ENCODE data around the gene INSIG1. TPM values are rescaled to one million over a fixed set of nuclear protein-coding genes. Genes with fewer than 3 reads are reported as not detected.

The INSIG1 gene
- total and polyA plus RNA-seq, 2 experiments from 2014 or later: 70.3 to 131 TPM

DNA sequence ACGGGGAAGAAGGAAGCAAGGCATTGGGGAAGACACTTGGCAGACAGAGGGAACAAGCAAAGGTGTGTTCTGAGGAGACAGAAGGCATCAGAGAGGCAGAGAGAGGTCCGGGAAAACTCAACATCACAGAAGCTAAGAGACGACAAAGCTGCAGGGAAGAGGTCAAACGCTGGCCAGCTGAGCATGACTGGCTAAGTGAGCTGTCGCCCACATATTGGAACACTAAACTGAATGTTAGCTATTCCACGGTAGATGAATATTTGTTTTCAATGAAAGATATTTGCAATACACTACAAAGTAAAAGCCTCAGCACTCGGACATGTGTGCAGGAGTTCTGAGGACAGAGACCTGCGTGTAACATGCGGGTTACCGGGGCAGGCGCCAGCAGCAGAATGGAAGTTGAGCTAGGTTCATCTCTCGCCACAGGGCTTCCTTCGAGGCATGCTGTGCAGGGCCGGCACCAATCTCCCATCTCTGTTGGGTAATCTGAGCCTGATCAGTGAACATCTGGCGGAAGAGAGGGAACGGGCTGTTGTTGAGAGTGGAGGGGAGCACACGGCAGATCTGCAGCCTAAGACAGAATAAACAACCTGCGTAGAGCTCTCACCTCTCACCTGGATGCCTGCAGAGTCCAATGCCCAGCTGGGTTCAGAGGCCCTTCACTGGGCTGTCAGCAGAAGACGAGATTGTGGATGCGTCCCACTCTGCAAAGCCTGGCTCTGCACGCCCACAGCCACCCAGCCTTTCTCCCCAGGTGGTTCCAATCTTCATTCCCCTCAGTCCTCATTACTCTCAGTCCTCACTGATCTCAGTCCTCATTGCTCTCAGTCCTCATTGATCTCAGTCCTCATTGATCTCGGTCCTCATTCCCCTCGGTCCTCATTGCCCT lies 35.9 kb downstream of the INSIG1 start:
- ATAC-seq: no peak
- Mint-ChIP-seq H3K36me3 (ENCODE audit: low read depth) (no peaks in the 10 kb centered on the region), H3K27ac (no peak overlapping the region), H3K27me3 (ENCODE audit: insufficient read depth, low read depth, poor library complexity) (peaks cover 2% of the 10 kb centered on the region), H3K4me1 (0 out of 3 replicates have a peak, but pooled peaks cover 3% of the 10 kb centered on the region), H3K9me3 (no peaks in the 10 kb centered on the region), H3K4me3 (no peak overlapping the region)
- TF ChIP-seq CTCF (conservative IDR thresholded peaks at IDR 0.05; ENCODE audit: low read depth in 2 of 2) (no peak), ZNF114 (CRISPR knock-in tag; IDR thresholded peaks at IDR 0.05) (no peak), NANOG (IDR thresholded peaks at IDR 0.05; ENCODE audit: borderline replicate concordance) (no peak), POLR2AphosphoS5 (IDR thresholded peaks at IDR 0.05; ENCODE audit: low read depth) (no peak), STAT1 (IDR thresholded peaks at IDR 0.05; ENCODE audit: unreplicated experiment) (no peak), REST (IDR thresholded peaks at IDR 0.05; ENCODE audit: unreplicated experiment) (no peak), EZH2phosphoT487 (IDR thresholded peaks at IDR 0.05; ENCODE audit: unreplicated experiment) (no peak), ZNF331 (CRISPR knock-in tag; IDR thresholded peaks at IDR 0.05; ENCODE audit: low read depth) (no peak), CREB1 (CRISPR knock-in tag; IDR thresholded peaks at IDR 0.05; ENCODE audit: low read depth) (no peak), EZH2 (IDR thresholded peaks at IDR 0.05; ENCODE audit: low read depth, unreplicated experiment) (no peak), JUNB (IDR thresholded peaks at IDR 0.05; ENCODE audit: unreplicated experiment) (no peak)
- TF ChIP-seq, protein P1, sequence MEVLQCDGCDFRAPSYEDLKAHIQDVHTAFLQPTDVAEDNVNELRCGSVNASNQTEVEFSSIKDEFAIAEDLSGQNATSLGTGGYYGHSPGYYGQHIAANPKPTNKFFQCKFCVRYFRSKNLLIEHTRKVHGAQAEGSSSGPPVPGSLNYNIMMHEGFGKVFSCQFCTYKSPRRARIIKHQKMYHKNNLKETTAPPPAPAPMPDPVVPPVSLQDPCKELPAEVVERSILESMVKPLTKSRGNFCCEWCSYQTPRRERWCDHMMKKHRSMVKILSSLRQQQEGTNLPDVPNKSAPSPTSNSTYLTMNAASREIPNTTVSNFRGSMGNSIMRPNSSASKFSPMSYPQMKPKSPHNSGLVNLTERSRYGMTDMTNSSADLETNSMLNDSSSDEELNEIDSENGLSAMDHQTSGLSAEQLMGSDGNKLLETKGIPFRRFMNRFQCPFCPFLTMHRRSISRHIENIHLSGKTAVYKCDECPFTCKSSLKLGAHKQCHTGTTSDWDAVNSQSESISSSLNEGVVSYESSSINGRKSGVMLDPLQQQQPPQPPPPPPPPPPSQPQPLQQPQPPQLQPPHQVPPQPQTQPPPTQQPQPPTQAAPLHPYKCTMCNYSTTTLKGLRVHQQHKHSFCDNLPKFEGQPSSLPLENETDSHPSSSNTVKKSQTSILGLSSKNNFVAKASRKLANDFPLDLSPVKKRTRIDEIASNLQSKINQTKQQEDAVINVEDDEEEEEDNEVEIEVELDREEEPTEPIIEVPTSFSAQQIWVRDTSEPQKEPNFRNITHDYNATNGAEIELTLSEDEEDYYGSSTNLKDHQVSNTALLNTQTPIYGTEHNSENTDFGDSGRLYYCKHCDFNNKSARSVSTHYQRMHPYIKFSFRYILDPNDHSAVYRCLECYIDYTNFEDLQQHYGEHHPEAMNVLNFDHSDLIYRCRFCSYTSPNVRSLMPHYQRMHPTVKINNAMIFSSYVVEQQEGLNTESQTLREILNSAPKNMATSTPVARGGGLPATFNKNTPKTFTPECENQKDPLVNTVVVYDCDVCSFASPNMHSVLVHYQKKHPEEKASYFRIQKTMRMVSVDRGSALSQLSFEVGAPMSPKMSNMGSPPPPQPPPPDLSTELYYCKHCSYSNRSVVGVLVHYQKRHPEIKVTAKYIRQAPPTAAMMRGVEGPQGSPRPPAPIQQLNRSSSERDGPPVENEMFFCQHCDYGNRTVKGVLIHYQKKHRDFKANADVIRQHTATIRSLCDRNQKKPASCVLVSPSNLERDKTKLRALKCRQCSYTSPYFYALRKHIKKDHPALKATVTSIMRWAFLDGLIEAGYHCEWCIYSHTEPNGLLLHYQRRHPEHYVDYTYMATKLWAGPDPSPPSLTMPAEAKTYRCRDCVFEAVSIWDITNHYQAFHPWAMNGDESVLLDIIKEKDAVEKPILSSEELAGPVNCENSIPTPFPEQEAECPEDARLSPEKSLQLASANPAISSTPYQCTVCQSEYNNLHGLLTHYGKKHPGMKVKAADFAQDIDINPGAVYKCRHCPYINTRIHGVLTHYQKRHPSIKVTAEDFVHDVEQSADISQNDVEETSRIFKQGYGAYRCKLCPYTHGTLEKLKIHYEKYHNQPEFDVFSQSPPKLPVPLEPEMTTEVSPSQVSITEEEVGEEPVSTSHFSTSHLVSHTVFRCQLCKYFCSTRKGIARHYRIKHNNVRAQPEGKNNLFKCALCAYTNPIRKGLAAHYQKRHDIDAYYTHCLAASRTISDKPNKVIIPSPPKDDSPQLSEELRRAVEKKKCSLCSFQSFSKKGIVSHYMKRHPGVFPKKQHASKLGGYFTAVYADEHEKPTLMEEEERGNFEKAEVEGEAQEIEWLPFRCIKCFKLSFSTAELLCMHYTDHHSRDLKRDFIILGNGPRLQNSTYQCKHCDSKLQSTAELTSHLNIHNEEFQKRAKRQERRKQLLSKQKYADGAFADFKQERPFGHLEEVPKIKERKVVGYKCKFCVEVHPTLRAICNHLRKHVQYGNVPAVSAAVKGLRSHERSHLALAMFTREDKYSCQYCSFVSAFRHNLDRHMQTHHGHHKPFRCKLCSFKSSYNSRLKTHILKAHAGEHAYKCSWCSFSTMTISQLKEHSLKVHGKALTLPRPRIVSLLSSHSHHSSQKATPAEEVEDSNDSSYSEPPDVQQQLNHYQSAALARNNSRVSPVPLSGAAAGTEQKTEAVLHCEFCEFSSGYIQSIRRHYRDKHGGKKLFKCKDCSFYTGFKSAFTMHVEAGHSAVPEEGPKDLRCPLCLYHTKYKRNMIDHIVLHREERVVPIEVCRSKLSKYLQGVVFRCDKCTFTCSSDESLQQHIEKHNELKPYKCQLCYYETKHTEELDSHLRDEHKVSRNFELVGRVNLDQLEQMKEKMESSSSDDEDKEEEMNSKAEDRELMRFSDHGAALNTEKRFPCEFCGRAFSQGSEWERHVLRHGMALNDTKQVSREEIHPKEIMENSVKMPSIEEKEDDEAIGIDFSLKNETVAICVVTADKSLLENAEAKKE (CRISPR knock-in tag; IDR thresholded peaks at IDR 0.05): no peak
- TF ChIP-seq, protein P2, sequence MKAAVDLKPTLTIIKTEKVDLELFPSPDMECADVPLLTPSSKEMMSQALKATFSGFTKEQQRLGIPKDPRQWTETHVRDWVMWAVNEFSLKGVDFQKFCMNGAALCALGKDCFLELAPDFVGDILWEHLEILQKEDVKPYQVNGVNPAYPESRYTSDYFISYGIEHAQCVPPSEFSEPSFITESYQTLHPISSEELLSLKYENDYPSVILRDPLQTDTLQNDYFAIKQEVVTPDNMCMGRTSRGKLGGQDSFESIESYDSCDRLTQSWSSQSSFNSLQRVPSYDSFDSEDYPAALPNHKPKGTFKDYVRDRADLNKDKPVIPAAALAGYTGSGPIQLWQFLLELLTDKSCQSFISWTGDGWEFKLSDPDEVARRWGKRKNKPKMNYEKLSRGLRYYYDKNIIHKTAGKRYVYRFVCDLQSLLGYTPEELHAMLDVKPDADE (IDR thresholded peaks at IDR 0.05): no peak
- no peaks in the 10 kb centered on the region for H3K27me3 ChIP-seq (ENCODE audit: insufficient read depth)
- no peaks in the 10 kb centered on the region for H3K79me2 ChIP-seq (replicated peaks; ENCODE audit: insufficient read depth)
- H3K4me2 ChIP-seq: no peak overlapping the region
- no peak overlapping the region for H2AFZ ChIP-seq
- DNase-seq (ENCODE audit: low spot score): no peak
- no peaks in the 10 kb centered on the region for H4K20me1 ChIP-seq (replicated peaks; ENCODE audit: insufficient read depth)
- H3K4me1 ChIP-seq (ENCODE audit: insufficient read depth): no peaks in the 10 kb centered on the region
- H3F3A ChIP-seq (replicated peaks; ENCODE audit: low read depth): no peaks in the 10 kb centered on the region
- H3K36me3 ChIP-seq (ENCODE audit: insufficient read depth): no peaks in the 10 kb centered on the region
- H3K27ac ChIP-seq (ENCODE audit: low read depth): no peak overlapping the region
- H3K9me2 ChIP-seq (ENCODE audit: insufficient read depth): no peaks in the 10 kb centered on the region
- no peak overlapping the region for H3K4me3 ChIP-seq

Measured in GM23338 (cell line).